ENCODE data around the gene ZFTA.

- TF ChIP-seq CTCF (IDR thresholded peaks at IDR 0.05) (no peak), POLR2A (IDR thresholded peaks at IDR 0.05) (no peak)
Observed at GRCh38 chr11:63767565-63768236, 874 bp downstream of the ZFTA start.
